ENCODE results near the gene PRSS56. TPM values are rescaled to one million over a fixed set of nuclear protein-coding genes. Genes with fewer than 3 reads are reported as not detected.

PRSS56 gene
- total and polyA plus RNA-seq, 2 of the 8 experiments (the other 6 are each of a cell fraction or from before 2014, with no cell fraction given): 0.03 TPM; not detected in 1

GRCh38 chr2:232497348-232497747, 22.8 kb upstream of the PRSS56 start:
- TF ChIP-seq JUN (IDR thresholded peaks at IDR 0.05; ENCODE audit: low read depth, low read length) (no peak), GABPA (IDR thresholded peaks at IDR 0.05; ENCODE audit: borderline replicate concordance, insufficient read depth, low read length) (no peak), EGR1 (IDR thresholded peaks at IDR 0.05; ENCODE audit: borderline replicate concordance, low read depth, low read length) (no peak), SP4 (IDR thresholded peaks at IDR 0.05; ENCODE audit: low read length) (no peak), E2F6 (IDR thresholded peaks at IDR 0.05) (no peak), SIN3A (conservative IDR thresholded peaks at IDR 0.05 in 1 of 2, IDR thresholded peaks at IDR 0.05 in 1 of 2; ENCODE audit: low read depth in 1 of 2, low read length in 2 of 2) (no peak), TAF1 (IDR thresholded peaks at IDR 0.05; ENCODE audit: low read depth, low read length) (no peak), TCF12 (IDR thresholded peaks at IDR 0.05; ENCODE audit: low read depth, low read length) (no peak)
- Histone ChIP-seq H4K91ac (replicated peaks; ENCODE audit: insufficient read length, low read length) (no peak overlapping the region), H2BK5ac (ENCODE audit: low read depth, low read length) (no peak overlapping the region), H2BK120ac (replicated peaks; ENCODE audit: low read depth, low read length) (no peak overlapping the region), H3K27me3 (replicated peaks in 1 of 4; ENCODE audit: control insufficient read depth in 3 of 4, extremely low read depth in 1 of 4, insufficient read depth in 3 of 4, low read length in 3 of 4) (peaks cover 0 to 9% (median 3%) of the 10 kb centered on the region in 4 experiments; a peak in 5 of 7 replicates), H2BK12ac (ENCODE audit: low read depth, low read length) (no peak overlapping the region), H3K56ac (replicated peaks; ENCODE audit: insufficient read length, low read depth, low read length) (no peak overlapping the region), H3K14ac (ENCODE audit: insufficient read length) (no peak overlapping the region), H3K9me3 (ENCODE audit: insufficient read depth in 2 of 2, low read depth in 1 of 2, low read length in 1 of 2) (no peaks in the 10 kb centered on the region), H3K9ac (replicated peaks in 1 of 4; ENCODE audit: extremely low read depth in 1 of 4, low read depth in 3 of 4, low read length in 3 of 4) (no peak overlapping the region), H3K4me2 (ENCODE audit: insufficient read depth in 1 of 2, low read depth in 2 of 2, low read length in 2 of 2) (no peak overlapping the region), H4K20me1 (replicated peaks in 1 of 2; ENCODE audit: control insufficient read depth in 1 of 2, insufficient read depth in 2 of 2, low read length in 2 of 2) (no peaks in the 10 kb centered on the region), H4K5ac (ENCODE audit: insufficient read length, low read depth, low read length) (no peak overlapping the region), H2BK20ac (ENCODE audit: low read length) (no peak overlapping the region), H2BK15ac (ENCODE audit: low read length) (no peak overlapping the region), H3K23ac (ENCODE audit: insufficient read length) (no peak overlapping the region), H3K4me1 (replicated peaks in 1 of 4; ENCODE audit: control insufficient read depth in 3 of 4, insufficient read depth in 4 of 4, low read length in 3 of 4) (peaks cover 0 to 30% (median 5%) of the 10 kb centered on the region in 4 experiments; a peak in 6 of 7 replicates), H3K36me3 (ENCODE audit: control insufficient read depth in 2 of 4, insufficient read depth in 4 of 4, low read length in 3 of 4) (no peaks in the 10 kb centered on the region), H3K79me2 (ENCODE audit: control insufficient read depth in 1 of 2, insufficient read depth in 2 of 2, low read length in 2 of 2) (no peaks in the 10 kb centered on the region), H3K23me2 (ENCODE audit: low read depth, low read length) (peaks cover under 1% of the 10 kb centered on the region; the same call in 1 of the 2 replicates), H3K27ac (ENCODE audit: low read depth, low read length) (no peak overlapping the region), H2AFZ (ENCODE audit: low read length) (no peak overlapping the region), H3K4me3 (ENCODE audit: extremely low read depth in 1 of 4, insufficient read depth in 2 of 4, low read depth in 3 of 4, low read length in 4 of 4) (no peak overlapping the region), H2AK5ac (ENCODE audit: low read depth, low read length) (no peak overlapping the region), H3K18ac (ENCODE audit: extremely low read depth, low read length) (no peak overlapping the region), H3K79me1 (ENCODE audit: low read depth, low read length) (no peaks in the 10 kb centered on the region), H3K4ac (replicated peaks; ENCODE audit: insufficient read length, low read depth, low read length) (no peak overlapping the region), H4K8ac (ENCODE audit: extremely low read depth, insufficient read depth, low read length) (no peak overlapping the region)
- DNase-seq (ENCODE audit: low read depth in 1 of 2, low spot score in 2 of 2) (no peak), FAIRE-seq (no peak)
- POLR2A ChIA-PET (ENCODE audit: partially characterized antibody): interaction anchor here (1.1 kb wide), 1 partner anchor 34 kb away, joined by 3 read pairs; no protein-coding TSS in a partner anchor
- WGBS, 2 experiments (ENCODE audit: extremely low coverage in 1 of 2, insufficient coverage in 1 of 2, insufficient read length in 1 of 2, insufficient replicate concordance in 2 of 2, low coverage in 1 of 2, low lambda C conversion rate in 2 of 2, missing lambda C conversion rate in 1 of 2): 61% methylated on average over 11 of the region's 13 CpGs; no CpG with 5 or more reads in 1 of the 2 experiments
- CTCF ChIA-PET (ENCODE audit: partially characterized antibody): interaction anchor here (1.3 to 3.0 kb wide), 3 partner anchors 12 to 597 kb away, joined by 3 to 10 read pairs (median 4); no protein-coding TSS in a partner anchor

All from H1 (cell line).